GM12878 (cell line): Measurements from ENCODE around the gene FAM187B. TPM values are rescaled to one million over a fixed set of nuclear protein-coding genes. Genes with fewer than 3 reads are reported as not detected.
A peak's percentile ranks its signal among the peaks of the same experiment; 100 is the strongest.

Experiments used
- ATF7 ChIP-seq: fragments of 450-650 bp; IDR thresholded peaks from 2 replicates; pipeline ENCODE4 v1.6.1; 2016; ENCODE audit warnings: low read depth, mild to moderate bottlenecking
- CHD2 ChIP-seq: IDR thresholded peaks from 2 replicates; pipeline ENCODE4 v1.6.1; 2011; ENCODE audit warnings: low read depth, low read length, improper control_type of control experiment, borderline replicate concordance
- CREB1 ChIP-seq: IDR thresholded peaks from 2 replicates; pipeline ENCODE4 v1.6.1; 2012; ENCODE audit warnings: low read depth, mild to moderate bottlenecking, inconsistent platforms
- CTCF ChIP-seq, 3 experiments: IDR thresholded peaks in 2 of 3; conservative IDR thresholded peaks in 1 of 3; 2 replicates each; pipeline ENCODE4 v1.5.1; 2011; ENCODE audit warnings: low read depth in 3 of 3, low read length in 3 of 3, mild to moderate bottlenecking in 3 of 3, control low read depth in 2 of 3, moderate library complexity in 2 of 3, inconsistent platforms in 1 of 3, mixed read lengths in 1 of 3; ENCODE audit not compliant: control insufficient read depth in 2 of 3, insufficient read depth in 1 of 3; ENCODE audit errors: extremely low read depth in 1 of 3
- DPF2 ChIP-seq: fragments of 450-650 bp; IDR thresholded peaks from 2 replicates; pipeline ENCODE4 v1.6.1; 2017; ENCODE audit warnings: mild to moderate bottlenecking
- EGR1 ChIP-seq, 2 experiments: IDR thresholded peaks; 1 replicate in 1 of 2; 2 replicates in 1 of 2; pipeline ENCODE4 v1.6.1; 2011 to 2012; ENCODE audit warnings: low read depth in 2 of 2, low read length in 2 of 2, borderline replicate concordance in 1 of 2, mild to moderate bottlenecking in 1 of 2, moderate library complexity in 1 of 2
- FOXK2 ChIP-seq: fragments of 450-650 bp; IDR thresholded peaks from 2 replicates; pipeline ENCODE4 v1.6.1; 2017; ENCODE audit warnings: mild to moderate bottlenecking, moderate library complexity
- GATAD2B ChIP-seq: fragments of 450-650 bp; conservative IDR thresholded peaks from 2 replicates; pipeline ENCODE4 v1.6.1; 2017; ENCODE audit warnings: low read depth, mild to moderate bottlenecking, moderate library complexity
- HCFC1 ChIP-seq: fragments of 150-350 bp; IDR thresholded peaks from 2 replicates; pipeline ENCODE4 v1.6.1; 2014; ENCODE audit warnings: low read length
- IRF4 ChIP-seq: IDR thresholded peaks from 2 replicates; pipeline ENCODE4 v1.6.1; 2011; ENCODE audit warnings: low read depth, low read length
- POLR2AphosphoS5 ChIP-seq: IDR thresholded peaks from 2 replicates; pipeline ENCODE4 v1.6.1; 2011; ENCODE audit warnings: mild to moderate bottlenecking, low read length, inconsistent platforms
- RELB ChIP-seq: fragments of 450-650 bp; IDR thresholded peaks from 2 replicates; pipeline ENCODE4 v1.6.1; 2017; ENCODE audit warnings: low read depth, mild to moderate bottlenecking, moderate library complexity
- RUNX3 ChIP-seq: IDR thresholded peaks from 2 replicates; pipeline ENCODE4 v1.6.1; 2012; ENCODE audit warnings: low read length, inconsistent platforms
- SMAD1 ChIP-seq: fragments of 450-650 bp; IDR thresholded peaks from 2 replicates; pipeline ENCODE4 v1.6.1; 2018; ENCODE audit warnings: mild to moderate bottlenecking, low read depth; ENCODE audit not compliant: partially characterized antibody
- SPI1 ChIP-seq: IDR thresholded peaks from 2 replicates; pipeline ENCODE4 v1.6.1; 2011; ENCODE audit warnings: low read depth, mild to moderate bottlenecking, low read length, moderate library complexity, borderline replicate concordance; ENCODE audit not compliant: insufficient read depth
- TBL1XR1 ChIP-seq: IDR thresholded peaks from 2 replicates; pipeline ENCODE4 v1.6.1; 2012; ENCODE audit warnings: low read depth, low read length, improper control_type of control experiment
- USF1 ChIP-seq: IDR thresholded peaks from 2 replicates; pipeline ENCODE4 v1.6.1; 2011; ENCODE audit warnings: borderline replicate concordance, low read depth, mild to moderate bottlenecking, moderate library complexity, mixed read lengths, low read length; ENCODE audit not compliant: insufficient read depth; ENCODE audit errors: extremely low read length
- ZNF622 ChIP-seq: fragments of 450-650 bp; IDR thresholded peaks from 2 replicates; pipeline ENCODE4 v1.6.1; 2017; ENCODE audit warnings: mild to moderate bottlenecking, inconsistent platforms
- ZNF687 ChIP-seq: fragments of 450-650 bp; IDR thresholded peaks from 2 replicates; pipeline ENCODE4 v1.6.1; 2017; ENCODE audit warnings: mild to moderate bottlenecking, moderate library complexity
- polyA plus RNA-seq, 11 experiments: library from polyadenylated mRNA; depleted of rRNA in 4 of 11; unstranded in 6 of 11; stranded (reverse) in 5 of 11; fragments of >200 nt; fragmentation: Nextera tagmentation in 4 of 11; fragmentation: Illumina TruSeq in 1 of 11; extraction: Ambion mirVana in 4 of 11; extraction: Trizol in 1 of 11; gene quantifications; 1 replicate in 1 of 11; 2 replicates in 10 of 11; pipeline versions ENCODE4 v1.2.1 to v1.2.3, GENCODE V29; 2011 to 2016; ENCODE audit warnings: inconsistent platforms in 2 of 11, missing spikeins in 2 of 11, low read depth in 1 of 11
- total RNA-seq, 4 experiments: library from RNA; depleted of rRNA in 3 of 4; stranded (reverse); fragments of >200 nt in 3 of 4; fragmentation: Illumina TruSeq in 1 of 4; extraction: Trizol in 1 of 4; gene quantifications; 2 replicates each; pipeline versions ENCODE4 v1.2.1 to v1.2.3, GENCODE V29; 2013 to 2021
- TF ChIP-seq, protein P1 (sequence below): IDR thresholded peaks from 2 replicates; pipeline ENCODE4 v1.6.1; 2012; ENCODE audit warnings: low read depth, low read length, improper control_type of control experiment

Gene FAM187B
- total and polyA plus RNA-seq, 10 of the 15 experiments (the other 5 are each of a cell fraction or from before 2014, with no cell fraction given), result 0.05 TPM; not detected in 9

DNA sequence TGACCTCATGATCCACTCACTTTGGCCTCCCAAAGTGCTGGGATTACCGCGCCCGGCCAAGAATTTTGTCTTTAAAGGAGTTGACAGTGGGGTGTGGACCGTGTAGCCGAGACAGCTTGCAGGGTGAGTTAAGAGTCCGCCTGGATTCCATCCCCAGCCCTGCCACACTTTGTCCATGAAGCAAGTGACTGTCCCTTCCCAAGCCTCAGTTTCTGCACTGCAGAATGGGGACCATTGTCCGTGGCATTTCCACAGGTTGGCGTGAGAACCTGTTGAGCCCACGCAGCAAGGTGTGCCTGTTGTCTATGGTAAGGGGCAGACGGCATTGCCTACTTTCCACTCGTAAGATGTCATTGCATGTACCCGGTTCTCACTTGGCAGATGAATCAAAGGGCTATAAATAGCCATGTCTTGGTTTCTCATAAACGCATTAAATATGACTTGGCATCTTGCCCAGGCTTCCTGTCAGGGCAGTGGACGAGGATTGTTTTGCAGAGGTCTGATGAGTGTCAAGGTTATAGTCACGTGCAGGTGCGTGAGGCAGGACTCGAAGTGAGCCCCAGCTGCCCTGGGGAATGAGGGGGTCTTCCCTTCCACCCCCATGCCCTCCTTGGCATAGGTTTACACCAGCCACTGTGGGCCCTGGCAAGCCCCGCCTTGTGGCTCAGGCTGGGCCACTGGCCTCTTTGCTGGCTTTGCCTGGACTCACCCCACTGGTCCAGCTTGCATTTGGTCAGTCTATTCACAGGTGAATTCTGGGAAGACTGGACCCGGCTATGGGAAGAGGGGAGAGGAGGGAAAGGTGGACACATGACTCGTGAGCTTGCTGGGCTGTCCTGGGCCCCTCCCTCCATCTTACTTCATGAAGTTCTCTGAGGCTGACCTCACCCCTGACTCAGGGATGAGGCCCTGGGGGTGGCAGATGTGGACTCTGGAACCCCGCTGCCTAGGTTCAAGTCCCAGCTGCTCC lies 14.6 kb downstream of the FAM187B start (continued):
- TF ChIP-seq ZNF687 (peak; percentile 83), GATAD2B (peak; percentile 74), ATF7 (peak; percentile 82), HCFC1 (no peak), TBL1XR1 (0 out of 2 replicates have a peak, but pooled peaks have one; percentile 22), RUNX3 (peak; percentile 39), IRF4 (0 out of 2 replicates have a peak, but pooled peaks have one; percentile 36), ZNF622 (no peak), CHD2 (no peak), POLR2AphosphoS5 (0 out of 2 replicates have a peak, but pooled peaks have one; percentile 43), DPF2 (peak; percentile 70), SMAD1 (peak; percentile 91), RELB (peak; percentile 44; the same call in 1 of the 2 replicates), CTCF (IDR thresholded peaks at IDR 0.05 in 2 of 3, conservative IDR thresholded peaks at IDR 0.05 in 1 of 3; ENCODE audit: control insufficient read depth in 2 of 3, extremely low read depth in 1 of 3, insufficient read depth in 1 of 3, low read depth in 3 of 3, low read length in 3 of 3) (no peak), SPI1 (0 out of 2 replicates have a peak, but pooled peaks have one; percentile 3), CREB1 (no peak), EGR1 (IDR thresholded peaks at IDR 0.05; ENCODE audit: borderline replicate concordance in 1 of 2, low read depth in 2 of 2, low read length in 2 of 2) (peak in 1 of 2 experiments; percentile 34; a peak in 1 of 3 replicates), FOXK2 (no peak), USF1 (peak; percentile 83)
- TF ChIP-seq, protein P1, sequence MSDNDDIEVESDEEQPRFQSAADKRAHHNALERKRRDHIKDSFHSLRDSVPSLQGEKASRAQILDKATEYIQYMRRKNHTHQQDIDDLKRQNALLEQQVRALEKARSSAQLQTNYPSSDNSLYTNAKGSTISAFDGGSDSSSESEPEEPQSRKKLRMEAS, result peak; percentile 82
